HG03135 (cell line): Measurements from ENCODE around the gene B2M.
"Not testable (repeated sequence)": the region's sequence is repeated elsewhere in the genome, so short reads cannot be mapped to it uniquely, and the experiment has no call there.

Source experiments
- ATAC-seq: cut with Tn5 transposase; IDR thresholded peaks from one replicate; pipeline ENCODE4 v1.9.1; 2021; ENCODE audit warnings: mild to moderate bottlenecking, moderate library complexity; ENCODE audit not compliant: unreplicated experiment

B2M gene

DNA sequence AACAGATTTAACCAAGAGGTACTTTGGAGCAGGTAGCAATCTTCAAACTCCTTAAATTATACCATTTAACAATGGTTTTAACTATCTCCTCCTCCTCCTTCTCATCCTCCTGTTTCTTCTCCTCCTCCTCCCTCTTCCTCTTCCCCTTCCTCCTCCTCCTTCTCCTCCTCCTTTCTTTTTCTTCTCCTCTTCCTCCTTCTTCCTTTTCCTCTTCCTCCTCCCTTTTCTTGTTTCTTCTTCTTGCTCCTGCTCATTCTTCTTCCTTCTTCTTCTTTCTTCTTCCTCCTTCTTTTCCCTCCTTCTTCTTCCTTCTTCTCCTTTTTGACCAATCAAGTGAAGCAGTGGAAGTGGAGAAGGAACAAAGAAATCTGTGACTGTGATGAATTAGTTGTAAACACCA is 14.3 kb upstream of the B2M start:
- ATAC-seq: no peak

DNA sequence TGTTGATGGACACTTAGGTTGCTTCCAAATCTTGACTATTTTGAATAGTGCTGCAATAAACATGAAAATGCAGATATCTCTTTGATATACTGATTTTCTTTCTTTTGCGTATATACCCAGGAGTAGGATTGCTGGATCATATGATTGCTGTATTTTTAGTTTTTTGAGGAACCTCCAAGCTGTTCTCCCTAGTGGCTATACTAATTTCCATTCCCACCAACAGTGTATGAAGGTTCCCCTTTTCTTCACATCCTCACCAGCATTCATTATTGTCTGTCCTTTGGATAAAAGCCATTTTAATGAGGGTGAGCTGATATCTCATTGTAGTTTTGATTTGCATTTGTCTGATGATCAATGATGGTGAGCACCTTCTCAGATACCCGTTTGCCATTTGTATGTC is 12.7 kb upstream of the B2M start:
- ATAC-seq: no peak

DNA sequence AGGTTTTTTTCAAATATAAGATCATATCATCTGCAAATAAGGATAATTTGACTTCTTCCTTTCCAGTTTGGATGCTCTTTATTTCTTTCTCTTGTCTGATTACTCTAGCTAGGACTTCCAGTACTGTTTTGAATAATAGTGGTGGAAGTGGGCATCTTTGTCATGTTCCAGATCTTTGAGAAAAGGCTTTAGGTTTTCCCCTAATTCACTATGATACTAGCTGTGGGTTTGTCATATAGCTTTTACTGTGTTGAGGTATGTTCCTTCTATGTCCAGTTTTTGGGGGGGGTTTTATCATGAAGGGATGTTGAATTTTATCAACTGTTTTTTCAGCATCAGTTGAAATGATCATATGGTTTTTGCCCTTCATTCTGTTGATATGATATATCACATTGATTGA is 10.6 kb upstream of the B2M start:
- ATAC-seq: not testable (repeated sequence)

DNA sequence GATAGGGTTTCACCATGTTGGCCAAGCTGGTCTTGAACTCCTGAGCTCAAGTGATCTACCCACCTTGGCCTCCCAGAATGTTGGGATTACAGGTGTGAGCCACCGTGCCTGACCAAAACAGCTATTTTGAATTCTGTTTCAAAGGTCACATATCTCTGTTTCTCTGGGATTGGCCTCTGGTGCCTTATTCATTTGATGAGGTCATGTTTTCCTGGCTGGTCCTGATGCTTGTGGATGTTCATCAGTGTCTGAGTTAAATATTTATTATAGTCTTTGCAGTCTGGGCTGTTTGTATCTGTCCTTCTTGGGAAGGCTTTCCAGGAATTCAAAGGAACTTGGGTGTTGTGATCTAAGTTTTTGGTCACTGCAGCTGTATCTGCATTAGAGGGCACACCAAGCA is 5.3 kb upstream of the B2M start:
- no peak for ATAC-seq

GRCh38 chr15:44706401-44706800 is 4.9 kb upstream of the B2M start:
- ATAC-seq: no peak

DNA sequence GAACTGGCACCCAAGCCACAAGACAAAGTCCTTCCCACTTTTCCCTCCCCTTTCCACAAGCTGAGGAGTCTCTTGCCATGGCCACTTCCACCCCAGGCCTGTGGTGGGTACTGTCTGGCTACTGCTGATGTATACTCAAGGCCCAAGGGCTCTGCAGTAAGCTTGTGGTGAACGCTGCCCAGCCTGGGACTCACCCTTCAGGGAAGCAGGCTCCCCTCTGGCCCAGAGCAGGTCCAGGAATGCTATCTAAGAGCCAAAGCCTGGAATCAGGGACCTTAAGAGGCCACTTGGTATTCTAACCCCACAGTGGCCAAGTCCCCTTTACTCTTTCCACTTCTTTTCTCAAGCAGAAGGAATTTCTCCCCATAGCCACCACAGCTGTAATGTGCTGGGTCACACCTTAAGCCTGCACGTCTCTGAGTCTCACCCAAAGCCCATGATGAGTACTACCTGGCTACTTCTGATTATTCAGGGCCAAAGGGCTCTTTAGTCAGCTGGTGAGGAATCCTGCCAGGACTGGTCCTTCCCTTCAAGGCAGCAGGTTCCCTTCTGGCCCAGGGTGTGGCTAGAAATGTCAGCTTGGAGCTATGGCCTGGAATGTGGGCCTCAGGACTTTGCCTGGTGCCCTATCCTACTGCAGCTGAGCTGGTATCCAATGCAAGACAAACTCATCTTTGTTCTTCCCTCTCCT is 4.2 kb upstream of the B2M start:
- ATAC-seq: no peak

DNA sequence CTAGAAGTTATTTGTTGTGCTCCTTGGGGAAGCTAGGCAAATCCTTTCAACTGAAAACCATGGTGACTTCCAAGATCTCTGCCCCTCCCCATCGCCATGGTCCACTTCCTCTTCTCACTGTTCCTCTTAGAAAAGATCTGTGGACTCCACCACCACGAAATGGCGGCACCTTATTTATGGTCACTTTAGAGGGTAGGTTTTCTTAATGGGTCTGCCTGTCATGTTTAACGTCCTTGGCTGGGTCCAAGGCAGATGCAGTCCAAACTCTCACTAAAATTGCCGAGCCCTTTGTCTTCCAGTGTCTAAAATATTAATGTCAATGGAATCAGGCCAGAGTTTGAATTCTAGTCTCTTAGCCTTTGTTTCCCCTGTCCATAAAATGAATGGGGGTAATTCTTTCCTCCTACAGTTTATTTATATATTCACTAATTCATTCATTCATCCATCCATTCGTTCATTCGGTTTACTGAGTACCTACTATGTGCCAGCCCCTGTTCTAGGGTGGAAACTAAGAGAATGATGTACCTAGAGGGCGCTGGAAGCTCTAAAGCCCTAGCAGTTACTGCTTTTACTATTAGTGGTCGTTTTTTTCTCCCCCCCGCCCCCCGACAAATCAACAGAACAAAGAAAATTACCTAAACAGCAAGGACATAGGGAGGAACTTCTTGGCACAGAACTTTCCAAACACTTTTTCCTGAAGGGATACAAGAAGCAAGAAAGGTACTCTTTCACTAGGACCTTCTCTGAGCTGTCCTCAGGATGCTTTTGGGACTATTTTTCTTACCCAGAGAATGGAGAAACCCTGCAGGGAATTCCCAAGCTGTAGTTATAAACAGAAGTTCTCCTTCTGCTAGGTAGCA is 851 bp upstream of the B2M start:
- ATAC-seq: no peak

- no peak for ATAC-seq
Measured at GRCh38 chr15:44711743-44712345, 527 bp downstream of the B2M start.

- ATAC-seq: no peak
Measured at GRCh38 chr15:44712346-44713005, 1.2 kb downstream of the B2M start.

- no peak for ATAC-seq
Measured at GRCh38 chr15:44713006-44713966, 2.0 kb downstream of the B2M start.

DNA sequence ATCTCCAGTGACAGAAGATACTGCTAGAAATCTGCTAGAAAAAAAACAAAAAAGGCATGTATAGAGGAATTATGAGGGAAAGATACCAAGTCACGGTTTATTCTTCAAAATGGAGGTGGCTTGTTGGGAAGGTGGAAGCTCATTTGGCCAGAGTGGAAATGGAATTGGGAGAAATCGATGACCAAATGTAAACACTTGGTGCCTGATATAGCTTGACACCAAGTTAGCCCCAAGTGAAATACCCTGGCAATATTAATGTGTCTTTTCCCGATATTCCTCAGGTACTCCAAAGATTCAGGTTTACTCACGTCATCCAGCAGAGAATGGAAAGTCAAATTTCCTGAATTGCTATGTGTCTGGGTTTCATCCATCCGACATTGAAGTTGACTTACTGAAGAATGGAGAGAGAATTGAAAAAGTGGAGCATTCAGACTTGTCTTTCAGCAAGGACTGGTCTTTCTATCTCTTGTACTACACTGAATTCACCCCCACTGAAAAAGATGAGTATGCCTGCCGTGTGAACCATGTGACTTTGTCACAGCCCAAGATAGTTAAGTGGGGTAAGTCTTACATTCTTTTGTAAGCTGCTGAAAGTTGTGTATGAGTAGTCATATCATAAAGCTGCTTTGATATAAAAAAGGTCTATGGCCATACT is 4.0 kb downstream of the B2M start:
- ATAC-seq: no peak

GRCh38 chr15:44715797-44716334 is 4.5 kb downstream of the B2M start:
- ATAC-seq: no peak

GRCh38 chr15:44716983-44717602 is 5.8 kb downstream of the B2M start:
- ATAC-seq: no peak

- ATAC-seq: no peak
Measured at GRCh38 chr15:44718180-44718926, 7.0 kb downstream of the B2M start.

DNA sequence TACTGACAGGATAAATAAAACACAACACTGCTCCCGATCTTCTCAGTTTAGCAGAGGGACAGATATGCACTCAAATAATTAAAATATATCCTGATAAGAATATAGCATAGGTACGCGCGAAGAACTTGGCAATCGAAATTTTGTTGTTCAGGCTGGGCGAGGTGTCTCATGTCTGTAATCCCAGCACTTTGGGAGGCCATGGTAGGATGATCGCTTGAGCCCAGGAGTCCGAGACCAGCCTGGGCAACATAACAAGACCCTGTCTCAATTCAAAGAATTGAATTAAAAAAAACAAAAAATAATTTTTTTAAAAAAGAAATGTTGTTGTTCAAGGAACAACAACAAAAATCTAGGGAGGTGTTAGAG is 7.6 kb downstream of the B2M start:
- no peak for ATAC-seq

- peak; percentile 38 for ATAC-seq
Measured at GRCh38 chr15:44719293-44719999, 8.1 kb downstream of the B2M start.

- ATAC-seq: not testable (repeated sequence)
Measured at GRCh38 chr15:44720000-44720435, 8.7 kb downstream of the B2M start.
